PC-9 (cell line): ENCODE results near the gene SLC25A47.
"Not testable (repeated sequence)": the region's sequence is repeated elsewhere in the genome, so short reads cannot be mapped to it uniquely, and the experiment has no call there.

Experiments
- CTCF ChIP-seq: fragments of 200-600 bp; sonication (generic); conservative IDR thresholded peaks from 2 replicates; pipeline ENCODE4 v1.6.1; 2017; ENCODE audit warnings: mixed run types, antibody characterized with exemption, mild to moderate bottlenecking, moderate library complexity
- EZH2 ChIP-seq: fragments of 200-600 bp; sonication (generic); IDR thresholded peaks from 2 replicates; pipeline ENCODE4 v1.8.0; 2017; ENCODE audit warnings: antibody characterized with exemption, low read depth

DNA sequence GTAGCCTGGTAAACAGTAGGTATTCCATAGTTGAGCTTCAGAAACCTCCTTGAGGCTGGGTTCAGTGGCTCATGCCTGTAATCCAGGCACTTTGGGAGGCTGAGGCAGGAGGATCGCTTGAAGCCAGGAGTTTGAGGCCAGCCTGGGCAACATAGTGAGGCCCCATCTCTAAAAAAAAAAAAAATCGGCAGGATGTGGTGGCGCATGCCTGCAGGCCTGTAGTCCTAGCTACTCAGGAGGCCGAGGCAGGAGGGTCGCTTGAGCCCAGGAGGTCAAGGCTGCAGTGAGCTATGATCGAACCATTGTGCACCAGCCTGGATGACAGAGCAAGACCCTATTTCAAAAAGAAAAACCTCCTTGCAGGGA, 14.7 kb upstream of the SLC25A47 start:
- not testable (repeated sequence) for TF ChIP-seq CTCF, EZH2
